GM18858 (cell line): ENCODE data around the gene KCNH1.

Experiments used
- ATAC-seq: cut with Tn5 transposase; IDR thresholded peaks from one replicate; pipeline ENCODE4 v1.9.1; 2021; ENCODE audit not compliant: unreplicated experiment

The KCNH1 gene

GRCh38 chr1:210728437-210729149 lies 405.4 kb downstream of the KCNH1 start:
- no peak for ATAC-seq

GRCh38 chr1:210727709-210728108 lies 406.2 kb downstream of the KCNH1 start:
- no peak for ATAC-seq

- ATAC-seq, result no peak
These were observed 407.3 kb downstream of the KCNH1 start for GRCh38 chr1:210726621-210727020.

- no peak for ATAC-seq
These were observed 409.2 kb downstream of the KCNH1 start for GRCh38 chr1:210724768-210725167.

GRCh38 chr1:210723646-210724045 lies 410.3 kb downstream of the KCNH1 start:
- ATAC-seq, result no peak

GRCh38 chr1:210722410-210723081 lies 411.4 kb downstream of the KCNH1 start:
- no peak for ATAC-seq

- ATAC-seq, result no peak
These were observed 418.9 kb downstream of the KCNH1 start for GRCh38 chr1:210715072-210715471.

GRCh38 chr1:210711825-210712612 lies 421.9 kb downstream of the KCNH1 start:
- ATAC-seq, result no peak

GRCh38 chr1:210709701-210710100 lies 424.2 kb downstream of the KCNH1 start:
- no peak for ATAC-seq

- no peak for ATAC-seq
These were observed 426.4 kb downstream of the KCNH1 start for GRCh38 chr1:210707300-210708240.

GRCh38 chr1:210706246-210706645 lies 427.7 kb downstream of the KCNH1 start:
- no peak for ATAC-seq

- ATAC-seq, result no peak
These were observed 428.9 kb downstream of the KCNH1 start for GRCh38 chr1:210705086-210705485.

GRCh38 chr1:210703593-210703992 lies 430.4 kb downstream of the KCNH1 start:
- ATAC-seq, result no peak

- ATAC-seq, result no peak
These were observed 431.4 kb downstream of the KCNH1 start for GRCh38 chr1:210702506-210702905.

GRCh38 chr1:210700511-210700910 lies 433.4 kb downstream of the KCNH1 start:
- ATAC-seq, result no peak

GRCh38 chr1:210700083-210700482 lies 433.9 kb downstream of the KCNH1 start:
- ATAC-seq, result no peak

- no peak for ATAC-seq
These were observed 435.3 kb downstream of the KCNH1 start for GRCh38 chr1:210698661-210699060.

GRCh38 chr1:210697185-210697584 lies 436.8 kb downstream of the KCNH1 start:
- no peak for ATAC-seq

- ATAC-seq, result peak; percentile 98
These were observed 437.2 kb downstream of the KCNH1 start for GRCh38 chr1:210696709-210697108.

GRCh38 chr1:210695026-210695425 lies 438.9 kb downstream of the KCNH1 start:
- no peak for ATAC-seq

GRCh38 chr1:210692796-210693195 lies 441.2 kb downstream of the KCNH1 start:
- no peak for ATAC-seq
